Measurements from ENCODE around the gene EMC9.
"Not testable (repeated sequence)": the region's sequence is repeated elsewhere in the genome, so short reads cannot be mapped to it uniquely, and the experiment has no call there.

- TF ChIP-seq CTCF (IDR thresholded peaks at IDR 0.05 in 4 of 5, conservative IDR thresholded peaks at IDR 0.05 in 1 of 5); POLR2A (IDR thresholded peaks at IDR 0.05): not testable (repeated sequence)
Measured at GRCh38 chr14:24105609-24106239, 35.7 kb downstream of the EMC9 start.
